HG03159 (cell line): ENCODE results near the gene DISP3.

ENCODE experiments used
- ATAC-seq: cut with Tn5 transposase; IDR thresholded peaks from one replicate; pipeline ENCODE4 v1.9.1; 2021; ENCODE audit warnings: mild to moderate bottlenecking, moderate library complexity; ENCODE audit not compliant: unreplicated experiment

The DISP3 gene

GRCh38 chr1:11486231-11487009 is 7.5 kb downstream of the DISP3 start:
- ATAC-seq, result no peak

DNA sequence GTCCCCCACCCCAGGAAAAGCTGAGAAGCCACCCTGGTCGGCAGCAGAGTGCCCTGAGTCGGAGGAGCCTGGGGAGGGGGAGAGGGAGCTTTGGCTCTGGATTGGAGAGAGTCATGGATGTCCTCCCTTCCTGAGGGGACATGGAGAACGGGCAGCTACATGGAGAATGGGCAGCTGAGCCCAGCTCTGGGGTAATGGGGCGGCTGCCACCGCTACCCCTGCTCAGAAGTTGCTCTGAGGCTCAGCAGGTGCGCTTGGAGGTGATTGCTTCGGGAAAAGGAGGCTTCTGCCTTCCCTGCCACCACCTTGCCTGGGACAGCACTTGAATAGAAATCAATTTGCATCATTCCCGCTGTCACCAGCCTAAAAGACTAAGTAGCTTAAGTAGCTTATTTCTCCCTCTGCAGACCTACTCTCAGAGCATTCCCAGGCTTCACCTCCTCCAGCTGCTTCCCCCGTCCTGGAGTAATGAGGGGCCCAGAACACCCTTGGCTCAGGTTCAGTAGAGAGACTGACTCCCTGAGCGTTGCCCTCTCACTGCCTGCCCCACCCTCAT is 8.3 kb downstream of the DISP3 start:
- ATAC-seq, result no peak

GRCh38 chr1:11488201-11488770 is 9.3 kb downstream of the DISP3 start:
- ATAC-seq, result no peak

- no peak for ATAC-seq
Observed at GRCh38 chr1:11488966-11489625, 10.1 kb downstream of the DISP3 start.

DNA sequence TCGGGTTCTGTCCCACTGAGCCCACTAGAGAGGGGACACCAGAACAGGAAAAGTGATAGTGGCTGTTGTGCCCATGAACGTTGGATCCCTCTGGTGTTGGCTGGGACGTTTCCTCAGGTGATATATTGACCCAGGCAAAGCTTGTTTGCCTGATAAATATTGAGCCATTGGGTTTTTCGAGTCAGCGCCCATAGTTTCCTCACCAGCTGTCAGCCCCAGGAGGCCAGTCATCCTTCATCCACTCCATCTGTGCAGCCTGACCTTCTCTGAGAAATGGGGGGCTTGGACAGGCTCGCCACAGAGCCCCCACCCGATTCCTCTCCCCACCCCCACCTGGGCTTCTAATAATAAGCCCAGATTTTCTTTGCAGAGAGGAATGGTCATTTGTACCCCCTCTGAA is 13.3 kb downstream of the DISP3 start:
- no peak for ATAC-seq

- no peak for ATAC-seq
Observed at GRCh38 chr1:11493972-11494655, 15.2 kb downstream of the DISP3 start.

GRCh38 chr1:11494771-11495170 is 15.8 kb downstream of the DISP3 start:
- no peak for ATAC-seq

GRCh38 chr1:11495579-11495978 is 16.6 kb downstream of the DISP3 start:
- no peak for ATAC-seq

GRCh38 chr1:11496551-11497080 is 17.7 kb downstream of the DISP3 start:
- ATAC-seq, result no peak

DNA sequence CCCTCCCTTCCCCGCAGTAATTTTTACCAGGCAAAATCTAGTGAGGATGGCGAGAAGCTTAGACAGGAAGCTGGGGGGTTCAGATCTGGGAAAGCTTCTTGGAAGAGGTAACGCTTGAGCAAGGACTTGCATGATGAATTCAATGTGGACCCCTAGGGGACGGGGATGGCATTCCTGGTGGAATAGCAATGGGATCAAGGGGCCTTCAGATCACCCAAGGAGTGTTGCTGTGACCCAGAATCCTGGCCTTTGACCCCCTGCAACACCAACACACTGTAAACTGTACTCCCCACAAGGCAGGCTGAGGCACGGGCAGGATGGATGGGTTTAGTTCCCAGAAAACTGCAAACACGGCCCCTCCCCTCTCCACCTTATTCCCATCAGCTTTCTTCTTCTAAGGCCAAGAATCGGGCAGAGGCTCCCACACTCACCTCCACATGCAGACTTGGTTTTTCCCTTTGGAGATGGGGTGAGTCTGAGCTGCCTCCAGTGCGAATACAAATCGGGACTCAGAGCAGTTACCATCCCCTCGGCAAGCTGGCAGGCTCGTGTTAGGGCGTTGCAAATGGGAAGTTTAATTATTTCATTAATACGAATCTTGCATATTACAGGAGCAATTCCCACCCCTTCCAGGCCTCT is 20.1 kb downstream of the DISP3 start:
- no peak for ATAC-seq

DNA sequence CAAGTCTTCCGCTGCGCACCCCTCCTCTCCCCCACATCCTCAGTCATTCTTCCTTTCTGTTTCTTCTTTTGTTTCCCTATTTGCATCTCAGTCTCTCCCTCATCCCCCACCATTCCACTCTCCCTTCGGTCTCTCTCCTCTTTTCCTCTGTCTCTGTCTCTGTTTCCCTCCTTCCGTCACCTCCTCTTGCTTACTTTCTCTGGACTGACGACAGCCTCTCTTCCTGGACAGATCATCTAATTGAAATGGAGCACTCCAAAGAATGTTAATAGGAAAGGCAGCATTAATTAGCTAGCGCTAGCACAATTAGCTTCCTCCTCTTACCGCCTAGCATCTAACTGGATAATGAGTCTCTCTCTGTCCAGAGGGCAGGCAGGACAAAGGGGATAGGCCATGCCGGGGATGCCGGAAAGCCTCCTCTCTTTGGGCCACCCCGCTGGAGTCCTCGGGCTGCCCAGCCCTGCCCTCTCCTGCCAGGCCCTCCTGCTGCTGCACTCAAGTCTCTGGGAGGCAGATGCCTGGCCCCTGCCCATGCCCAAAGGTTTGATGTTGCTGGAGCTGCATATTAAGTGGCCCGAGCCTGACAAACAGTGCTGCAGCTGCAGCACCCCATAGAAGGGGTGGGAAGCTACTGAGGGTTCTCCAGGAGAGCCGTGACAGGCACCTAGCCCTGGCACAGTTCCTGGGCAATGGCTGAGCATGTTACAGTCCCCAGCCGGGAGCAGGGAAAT is 20.8 kb downstream of the DISP3 start:
- ATAC-seq, result no peak

- ATAC-seq, result no peak
Observed at GRCh38 chr1:11500881-11501280, 21.9 kb downstream of the DISP3 start.

DNA sequence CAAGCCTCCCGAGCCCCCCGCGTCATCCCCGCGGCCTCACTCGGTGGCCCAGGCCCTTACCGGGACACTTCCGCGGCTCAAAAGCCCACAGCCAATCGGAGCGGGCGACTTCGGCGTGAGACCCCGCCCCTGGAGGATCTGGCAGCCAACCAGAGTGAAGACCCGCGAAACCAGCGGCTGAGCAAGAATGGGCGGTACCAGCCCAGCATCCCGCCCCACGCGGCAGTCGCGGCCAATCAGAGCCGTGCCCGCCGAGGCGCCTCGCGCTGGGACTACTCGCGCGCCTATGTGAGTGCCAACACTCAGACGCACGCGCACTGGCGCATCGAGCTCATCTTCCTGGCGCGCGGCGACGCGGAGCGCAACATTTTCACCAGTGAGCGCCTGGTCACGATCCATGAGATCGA is 22.5 kb downstream of the DISP3 start:
- ATAC-seq, result no peak

GRCh38 chr1:11501906-11502485 is 23.0 kb downstream of the DISP3 start:
- no peak for ATAC-seq

GRCh38 chr1:11502516-11502915 is 23.6 kb downstream of the DISP3 start:
- no peak for ATAC-seq

GRCh38 chr1:11504599-11504998 is 25.6 kb downstream of the DISP3 start:
- ATAC-seq, result no peak

GRCh38 chr1:11505591-11506538 is 26.9 kb downstream of the DISP3 start:
- ATAC-seq, result no peak

DNA sequence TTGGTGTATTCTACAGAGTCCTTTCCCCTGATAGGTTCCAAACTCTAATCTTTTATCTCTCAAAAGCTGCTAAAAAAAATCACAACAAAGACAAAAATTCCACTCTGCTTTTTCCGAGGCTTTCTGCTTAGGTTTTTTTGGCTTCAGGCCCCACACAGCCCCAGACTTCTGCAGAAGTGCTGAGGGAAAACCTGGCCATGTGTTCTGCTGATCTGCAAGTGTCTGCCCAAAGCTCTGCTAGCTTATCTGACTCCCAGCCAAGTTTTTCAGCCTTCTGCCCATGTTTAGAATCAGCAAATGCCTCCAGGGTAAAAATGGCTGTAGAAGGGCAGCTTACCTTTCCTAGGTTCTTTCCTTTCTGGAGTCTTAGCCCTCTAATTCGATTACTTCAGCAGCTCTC is 28.4 kb downstream of the DISP3 start:
- ATAC-seq, result no peak
